HPDE6-E6E7 (cell line): ENCODE data around the gene MARCOL.
"Not testable (repeated sequence)": the region's sequence is repeated elsewhere in the genome, so short reads cannot be mapped to it uniquely, and the experiment has no call there.

ENCODE experiments used
- DNase-seq: peaks from one replicate; pipeline ENCODE4 v3.0.0; 2011; ENCODE audit warnings: missing footprints; ENCODE audit errors: extremely low spot score

The MARCOL gene

DNA sequence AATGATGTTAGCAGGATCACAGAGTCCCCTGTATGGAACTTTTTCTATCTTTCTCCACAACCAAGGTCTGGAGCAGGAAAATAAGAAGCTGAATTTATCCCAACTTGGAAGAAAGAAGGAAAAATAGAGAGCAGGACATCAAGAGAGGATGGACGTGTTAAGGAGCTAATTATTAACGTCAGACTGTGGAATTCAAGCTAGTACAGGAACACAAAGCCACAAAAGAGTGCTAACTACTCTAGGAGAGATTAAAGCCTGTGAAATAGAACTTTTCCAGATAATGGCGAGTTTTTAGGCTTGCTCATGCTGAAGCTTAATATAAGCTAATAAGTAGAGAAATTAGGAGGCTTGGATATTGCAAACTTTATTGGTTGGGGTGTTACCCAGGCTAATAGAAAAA lies 29.6 kb downstream of the MARCOL start:
- DNase-seq = no peak

DNA sequence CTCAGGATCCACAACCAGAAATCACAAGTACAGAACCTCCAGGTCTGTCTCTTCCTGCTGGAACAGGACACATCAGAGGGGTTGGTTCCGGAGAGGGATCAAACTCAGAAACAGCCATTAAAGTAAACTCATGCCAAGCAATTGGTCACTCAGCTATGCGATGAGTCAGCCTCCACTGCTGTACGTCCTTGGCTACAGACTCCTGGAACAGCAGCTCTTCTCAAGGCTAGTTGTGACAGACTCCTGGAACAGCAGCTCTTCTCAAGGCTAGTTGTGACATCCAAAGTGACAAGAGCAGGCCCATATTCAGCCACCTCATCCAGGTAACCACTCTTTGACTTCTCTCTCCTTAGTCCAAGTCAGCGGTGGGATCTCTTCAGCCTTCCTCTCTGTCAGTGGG lies 30.2 kb downstream of the MARCOL start, which contains the start of gene SPINK13:
SPINK13 (plus strand) TSS at position 229 of the 400 bp plus-strand sequence. CDS start 1,279 bp downstream, outside the sequence.
- DNase-seq = peak; percentile 41

DNA sequence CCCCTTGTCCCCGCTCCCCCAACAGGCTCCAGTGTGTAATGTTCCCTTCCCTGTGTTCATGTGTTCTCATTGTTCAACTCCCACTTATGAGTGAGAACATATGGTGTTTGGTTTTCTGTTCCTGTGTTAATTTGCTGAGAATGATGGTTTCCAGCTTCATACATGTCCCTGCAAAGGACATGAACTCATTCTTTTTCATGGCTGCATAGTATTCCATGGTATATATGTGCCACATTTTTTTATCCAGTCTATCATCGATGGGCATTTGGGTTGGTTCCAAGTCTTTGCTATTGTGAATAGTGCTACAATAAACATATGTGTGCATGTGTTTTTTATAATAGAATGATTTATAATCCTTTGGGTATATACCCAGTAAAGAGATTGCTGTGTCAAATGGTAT lies 36.8 kb downstream of the MARCOL start:
- DNase-seq = not testable (repeated sequence)

DNA sequence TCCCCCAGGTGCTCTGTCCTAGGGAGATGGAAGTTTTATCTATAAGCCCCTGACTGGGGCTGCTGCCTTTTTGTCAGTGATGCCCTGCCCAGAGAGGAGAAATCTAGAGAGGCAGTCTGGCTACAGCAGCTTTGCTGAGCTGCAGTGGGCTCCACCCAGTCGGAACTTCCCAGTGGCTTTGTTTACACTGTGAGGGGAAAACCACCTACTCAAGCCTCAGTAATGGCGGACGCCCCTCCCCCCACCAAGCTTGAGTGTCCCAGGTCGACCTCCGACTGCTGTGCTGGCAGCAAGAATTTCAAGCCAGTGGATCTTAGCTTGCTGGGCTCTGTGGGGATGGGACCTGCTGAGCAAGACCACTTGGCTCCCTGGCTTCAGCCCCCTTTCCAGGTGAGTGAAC lies 42.6 kb downstream of the MARCOL start:
- DNase-seq = not testable (repeated sequence)

DNA sequence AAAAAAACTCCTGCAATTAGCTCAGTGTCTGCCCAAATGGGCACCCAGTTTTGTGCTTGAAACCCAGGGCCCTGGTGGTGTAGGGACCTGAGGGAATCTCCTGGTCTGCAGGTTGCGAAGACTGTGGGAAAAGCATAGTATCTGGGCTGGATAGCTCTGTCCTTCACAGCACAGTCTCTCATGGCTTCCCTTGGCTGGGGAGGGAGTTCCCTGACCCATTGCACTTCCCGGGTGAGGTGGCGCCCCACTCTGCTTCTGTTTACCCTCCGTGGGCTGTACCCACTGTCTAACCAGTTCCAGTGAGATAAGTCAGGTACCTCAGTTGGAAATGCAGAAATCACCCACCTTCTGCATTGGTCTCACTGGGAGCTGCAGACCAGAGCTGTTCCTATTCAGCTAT lies 43.0 kb downstream of the MARCOL start:
- DNase-seq = not testable (repeated sequence)

DNA sequence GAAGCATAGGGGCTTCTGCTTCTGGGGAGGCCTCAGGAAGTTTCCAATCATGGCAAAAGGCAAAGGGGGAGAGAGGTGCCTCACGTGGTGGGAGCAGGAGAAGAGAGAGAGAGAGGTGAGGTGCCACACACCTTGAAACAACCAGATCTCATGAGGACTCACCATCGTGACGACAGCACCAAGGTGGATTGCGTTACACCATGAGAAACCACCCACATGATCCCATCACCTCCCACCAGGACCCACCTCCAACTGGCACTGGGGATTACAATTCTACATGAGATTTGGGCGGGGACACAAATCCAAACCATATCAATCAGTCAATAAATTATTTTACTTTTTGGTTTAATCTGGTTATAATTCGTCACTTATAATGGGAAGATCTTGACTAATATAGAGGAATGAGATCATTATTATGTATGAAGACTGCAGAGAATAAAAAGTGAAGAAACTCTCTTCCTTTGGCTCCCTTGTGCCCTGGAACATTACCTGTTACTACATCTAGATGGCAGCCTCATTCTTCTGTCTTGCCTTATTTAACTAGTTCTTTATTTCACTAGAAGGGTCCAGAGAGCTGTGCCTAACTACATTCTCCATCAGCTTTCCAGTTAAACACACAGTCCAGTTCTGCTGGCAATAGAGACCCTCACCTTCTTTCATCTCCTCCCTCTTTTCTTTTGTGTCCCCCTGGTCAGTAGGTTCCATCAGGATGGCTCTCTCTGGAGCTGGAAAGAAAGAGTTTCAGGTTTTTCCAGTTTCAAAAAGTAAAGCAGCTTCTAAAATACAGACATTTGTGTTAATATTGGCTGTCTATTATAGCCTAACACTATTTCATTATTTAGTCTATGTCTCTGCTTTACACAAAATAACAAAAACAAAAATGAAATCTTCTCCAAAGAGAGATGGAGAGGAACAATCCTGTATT lies 52.2 kb downstream of the MARCOL start:
- DNase-seq = no peak
